AG09319 (cell line): Measurements from ENCODE around the gene SLC39A13.

Experiments used
- DNase-seq: peaks from one replicate; pipeline ENCODE4 v3.0.0-alpha.2; 2010; ENCODE audit warnings: low read depth; ENCODE audit errors: extremely low read depth
- CTCF ChIP-seq: IDR thresholded peaks from 2 replicates; pipeline ENCODE4 v1.5.1; 2011; ENCODE audit warnings: low read depth, mild to moderate bottlenecking, inconsistent platforms, low read length, moderate library complexity

Gene SLC39A13

GRCh38 chr11:47406896-47407745, 1.3 kb upstream of the SLC39A13 start:
- 0 out of 2 replicates have a peak, but pooled peaks have one; percentile 1 for TF ChIP-seq CTCF
- no peak for DNase-seq

- TF ChIP-seq CTCF: no peak
These were observed 429 bp downstream of the SLC39A13 start for GRCh38 chr11:47408598-47409439.

GRCh38 chr11:47409440-47410369, 1.3 kb downstream of the SLC39A13 start:
- TF ChIP-seq CTCF: no peak
- no peak for DNase-seq

More at GRCh38 chr11:47408598-47409439, 429 bp downstream of the SLC39A13 start:
- peak; percentile 31 for DNase-seq

GRCh38 chr11:47410370-47411264, 2.2 kb downstream of the SLC39A13 start:
- no peak for DNase-seq
- no peak for TF ChIP-seq CTCF

- peak; percentile 76 for TF ChIP-seq CTCF
- no peak for DNase-seq
These were observed 3.7 kb downstream of the SLC39A13 start for GRCh38 chr11:47411884-47412746.
